ENCODE data around the gene MIOX.
"Not testable (repeated sequence)": the region's sequence is repeated elsewhere in the genome, so short reads cannot be mapped to it uniquely, and the experiment has no call there.

MIOX gene

GRCh38 chr22:50517495-50518260 is 31.0 kb downstream of the MIOX start:
- DNase-seq (ENCODE audit: low spot score), result no peak

- no peak for DNase-seq (ENCODE audit: low spot score)
These were observed 31.9 kb downstream of the MIOX start for GRCh38 chr22:50518606-50519005.

GRCh38 chr22:50519151-50519550 is 32.5 kb downstream of the MIOX start:
- DNase-seq (ENCODE audit: low spot score), result no peak

DNA sequence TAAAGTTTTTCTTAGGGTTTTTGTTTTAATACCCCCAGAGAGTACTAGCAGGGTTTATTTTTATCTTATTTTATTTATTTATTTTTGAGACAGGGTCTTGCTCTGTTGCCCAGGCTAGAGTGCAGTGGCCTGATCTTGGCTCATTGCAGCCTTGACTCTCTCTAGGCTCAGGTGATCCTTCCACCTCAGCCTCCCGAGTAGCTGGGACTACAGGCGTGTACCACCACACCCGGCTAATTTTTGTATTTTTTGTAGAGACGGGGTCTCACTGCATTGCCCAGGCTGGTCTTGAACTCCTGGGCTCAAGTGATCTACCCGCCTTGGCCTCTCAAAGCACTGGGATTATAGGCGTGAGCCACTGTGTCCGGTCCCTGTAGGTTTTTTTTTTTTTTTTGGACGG is 33.5 kb downstream of the MIOX start:
- not testable (repeated sequence) for DNase-seq (ENCODE audit: low spot score)

- no peak for DNase-seq (ENCODE audit: low spot score)
These were observed 34.3 kb downstream of the MIOX start for GRCh38 chr22:50520826-50521453.

DNA sequence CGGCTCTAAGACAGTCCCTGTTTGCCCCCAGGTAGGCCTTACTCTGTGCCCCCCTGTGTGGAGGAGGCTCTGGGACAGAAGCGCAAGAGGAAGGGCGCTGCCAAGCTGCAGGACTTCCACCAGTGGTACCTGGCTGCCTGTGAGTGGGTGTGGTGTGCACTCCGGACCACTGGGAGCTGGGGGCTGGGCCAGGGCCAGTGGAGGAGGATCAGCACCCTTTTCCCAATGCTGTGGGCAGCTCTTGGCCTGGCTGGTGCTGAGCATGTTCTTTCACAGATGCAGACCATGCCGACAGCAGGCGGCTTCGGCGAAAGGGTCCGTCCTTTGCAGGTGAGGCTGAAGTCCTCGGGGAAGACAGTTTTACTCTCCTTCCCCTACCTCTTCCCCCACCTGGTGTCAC is 35.1 kb downstream of the MIOX start:
- DNase-seq (ENCODE audit: low spot score), result no peak

DNA sequence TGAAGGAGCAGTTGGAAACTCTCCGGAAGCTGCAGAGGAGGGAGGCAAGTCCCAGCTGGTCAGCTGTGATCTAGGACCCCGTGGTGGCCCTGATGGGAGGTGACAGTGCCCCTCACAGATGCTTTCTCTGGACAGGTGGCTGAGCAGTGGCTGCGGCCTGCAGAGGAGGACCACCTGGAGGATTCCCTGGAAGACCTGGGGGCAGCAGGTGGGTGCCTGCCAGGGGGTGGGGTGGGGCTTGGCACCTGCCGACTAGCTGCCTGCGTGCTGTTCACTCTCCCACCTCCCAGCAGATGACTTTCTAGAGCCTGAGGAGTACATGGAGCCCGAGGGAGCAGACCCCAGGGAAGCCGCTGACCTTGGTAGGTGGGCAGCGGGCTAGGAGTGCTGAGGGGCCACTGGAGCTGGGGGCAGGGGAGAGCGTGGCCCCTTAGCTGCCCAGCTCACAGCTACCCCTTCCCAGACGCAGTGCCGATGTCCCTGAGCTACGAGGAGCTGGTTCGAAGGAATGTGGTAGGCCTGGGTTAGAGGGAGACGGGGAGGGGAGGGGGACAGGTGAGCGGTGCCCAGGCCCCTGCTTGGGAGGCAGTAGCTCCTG is 35.6 kb downstream of the MIOX start:
- no peak for DNase-seq (ENCODE audit: low spot score)

GRCh38 chr22:50522806-50523438 is 36.3 kb downstream of the MIOX start:
- no peak for DNase-seq (ENCODE audit: low spot score)

DNA sequence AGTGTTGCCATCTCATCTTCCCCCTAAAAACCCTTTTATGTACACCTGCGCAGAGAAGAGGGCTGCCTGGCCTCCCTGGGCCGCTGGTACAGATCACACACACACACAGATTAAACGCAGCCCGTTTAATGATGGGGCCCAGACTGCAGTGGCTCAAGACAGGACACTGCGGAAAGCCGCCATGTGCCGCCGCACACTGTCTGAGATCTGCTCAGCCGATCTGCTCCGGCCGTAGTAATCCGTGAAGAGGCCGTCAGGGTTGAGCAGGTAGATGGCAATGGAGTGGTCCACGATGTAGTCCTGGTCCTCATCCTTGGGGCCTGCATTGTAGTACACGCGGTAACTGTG is 36.8 kb downstream of the MIOX start:
- no peak for DNase-seq (ENCODE audit: low spot score)

DNA sequence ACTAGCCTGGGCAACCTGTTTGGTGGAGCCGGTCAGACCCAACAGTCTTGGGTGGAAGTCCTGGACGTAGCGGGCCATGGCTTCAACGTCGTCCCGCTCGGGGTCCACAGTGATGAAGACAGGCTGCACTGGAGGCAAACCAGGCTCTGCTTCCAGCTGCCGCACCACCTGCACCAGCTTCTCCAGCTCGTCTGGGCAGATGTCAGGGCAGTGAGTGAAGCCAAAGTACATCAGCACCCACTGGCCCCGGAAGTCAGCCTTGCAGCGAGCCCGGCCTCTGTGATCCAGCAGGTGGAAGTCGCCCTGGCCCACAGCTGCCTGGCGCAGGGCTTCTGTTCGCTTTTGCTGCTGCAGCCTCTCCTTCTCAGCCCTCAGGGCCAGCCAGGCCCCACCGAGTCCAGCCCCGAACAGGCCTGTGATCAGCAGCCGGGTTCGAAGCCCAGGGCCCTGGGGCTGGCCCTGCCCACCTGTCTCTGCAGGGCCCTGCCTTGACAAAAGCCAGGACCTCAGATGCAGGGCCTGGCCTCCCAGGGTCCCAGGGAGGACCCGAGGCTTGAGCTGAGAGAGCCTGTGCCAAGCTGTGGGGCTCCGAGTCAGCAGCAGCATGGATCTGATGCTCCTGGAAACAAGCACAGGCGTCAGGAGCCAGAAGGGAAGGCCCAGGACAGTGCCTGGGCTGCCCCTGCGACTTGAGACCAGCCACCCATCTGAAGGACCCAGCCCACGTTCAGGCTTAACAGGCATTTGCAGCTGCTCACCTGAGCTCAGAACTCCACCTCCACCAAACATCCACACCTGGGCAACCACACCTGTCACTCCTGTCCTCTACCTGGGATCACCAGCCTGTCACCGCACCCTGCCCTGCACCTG is 37.4 kb downstream of the MIOX start:
- no peak for DNase-seq (ENCODE audit: low spot score)

GRCh38 chr22:50524676-50525103 is 38.0 kb downstream of the MIOX start:
- DNase-seq (ENCODE audit: low spot score), result no peak

- peak; percentile 97 for DNase-seq (ENCODE audit: low spot score)
These were observed 38.6 kb downstream of the MIOX start, which contains the start of gene SCO2 for GRCh38 chr22:50525104-50525857. TSS of gene SCO2 (minus strand) at chr22:50525598. CDS start at chr22:50524411, 1,187 bp downstream.

GRCh38 chr22:50525858-50526107 is 39.1 kb downstream of the MIOX start:
- no peak for DNase-seq (ENCODE audit: low spot score)

- DNase-seq (ENCODE audit: low spot score), result peak; percentile 50
These were observed 39.6 kb downstream of the MIOX start for GRCh38 chr22:50526108-50526833.

GRCh38 chr22:50526834-50527801 is 40.5 kb downstream of the MIOX start:
- no peak for DNase-seq (ENCODE audit: low spot score)

DNA sequence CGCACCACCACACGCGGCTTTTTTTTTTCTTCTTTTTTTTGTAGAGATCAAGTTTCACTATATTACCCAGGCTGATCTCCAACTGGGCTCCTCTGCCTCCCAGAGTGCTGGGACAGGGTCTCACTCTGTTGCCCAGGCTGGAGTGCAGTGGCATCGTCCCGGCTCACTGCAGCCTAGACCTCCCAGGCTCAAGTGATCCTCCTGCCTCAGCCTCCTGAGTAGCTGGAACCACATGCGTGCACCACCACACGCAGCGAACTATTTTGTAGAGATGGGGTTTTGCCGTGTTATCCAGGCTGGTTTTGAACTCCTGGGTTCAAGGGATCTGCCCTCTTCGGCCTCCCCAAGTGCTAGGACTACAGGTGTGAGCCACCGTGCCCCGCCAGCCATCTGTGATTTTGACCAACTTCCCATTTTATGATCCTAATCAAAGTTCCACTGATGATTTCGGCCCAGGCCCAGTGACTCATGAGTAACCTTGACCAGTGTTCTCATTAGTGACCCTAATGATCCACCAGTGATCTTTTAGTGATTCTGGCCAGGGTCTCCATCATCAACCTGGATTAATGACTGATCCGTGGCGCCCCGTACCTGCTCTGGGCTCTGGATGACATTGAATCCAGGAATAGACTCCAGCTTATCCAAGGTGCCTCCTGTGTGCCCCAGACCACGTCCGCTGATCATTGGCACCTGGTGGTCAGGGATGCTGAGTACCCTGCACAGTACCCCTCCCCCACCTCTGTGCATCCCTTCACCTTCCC is 41.4 kb downstream of the MIOX start:
- no peak for DNase-seq (ENCODE audit: low spot score)

DNA sequence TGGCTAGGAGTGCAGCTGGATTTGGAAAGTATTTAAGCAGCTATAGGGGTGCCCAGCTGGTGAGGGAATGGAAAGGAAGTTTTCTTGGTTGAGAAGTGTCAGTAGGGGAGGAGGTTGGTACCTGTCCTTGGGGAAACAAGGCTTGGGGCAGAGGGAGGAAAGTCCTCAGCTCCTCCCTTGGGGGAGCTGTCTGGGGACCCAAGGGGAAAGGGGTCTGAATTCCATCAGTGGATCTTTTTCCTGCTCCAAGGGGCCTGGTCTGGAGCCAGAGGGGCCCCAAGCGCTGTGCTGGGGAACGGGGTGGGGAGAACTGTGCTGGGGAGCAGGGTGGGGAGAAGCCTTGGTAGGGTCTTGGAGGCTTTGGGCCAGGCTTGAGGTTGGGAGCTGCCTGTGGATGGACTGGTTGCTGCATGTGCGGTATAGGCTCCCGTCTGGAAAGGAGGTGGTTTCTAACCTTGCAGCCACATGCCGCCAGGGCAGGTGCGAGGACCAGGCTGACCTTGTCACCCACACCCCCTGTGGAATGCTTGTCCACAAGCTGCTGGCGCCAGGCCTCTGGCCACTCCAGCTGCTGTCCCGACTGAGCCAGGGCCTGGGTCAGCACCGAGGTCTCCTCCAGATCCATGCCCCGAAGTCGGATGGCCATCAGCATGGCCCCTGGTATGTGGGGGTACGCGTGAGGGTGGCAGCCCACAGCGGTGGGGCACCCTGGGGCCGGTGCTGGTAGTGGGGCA is 42.2 kb downstream of the MIOX start:
- no peak for DNase-seq (ENCODE audit: low spot score)

- DNase-seq (ENCODE audit: low spot score), result no peak
These were observed 42.8 kb downstream of the MIOX start for GRCh38 chr22:50529416-50529896.

Measured in hematopoietic multipotent progenitor cell treated with erythropoietin and hydrocortisone succinate and interleukin-3 and kit ligand, for 15 days (in vitro differentiated cells).